Adrenal gland (tissue), 12 donors: ENCODE measurements around the gene SLC7A6. TPM values are rescaled to one million over a fixed set of nuclear protein-coding genes. Genes with fewer than 3 reads are reported as not detected.

ENCODE experiments used
- DNase-seq, 7 donors: peaks; one replicate each; pipeline ENCODE4 v3.0.0-alpha.2; 2019 to 2020
- H3K27ac ChIP-seq, 5 donors: fragments of 200-600 bp; sonication (generic) in 4 of 5; 1 replicate in 3 of 5; 2 replicates in 2 of 5; pipeline versions ENCODE4 v1.5.1 to v1.8.0; 2016 to 2020; ENCODE audit warnings: mild to moderate bottlenecking in 1 of 5
- H3K27me3 ChIP-seq: fragments of 200-600 bp; 2 replicates; pipeline ENCODE4 v1.8.0; 2021
- H3K36me3 ChIP-seq, 2 donors: fragments of 200-600 bp; replicated peaks in 1 of 2; 1 replicate in 1 of 2; 2 replicates in 1 of 2; pipeline versions ENCODE4 v1.5.1 to v1.8.0; 2018 to 2022
- H3K4me1 ChIP-seq, 2 donors: fragments of 200-600 bp; replicated peaks in 1 of 2; 1 replicate in 1 of 2; 2 replicates in 1 of 2; pipeline versions ENCODE4 v1.5.1 to v1.8.0; 2018 to 2021
- H3K4me3 ChIP-seq, 4 donors: fragments of 200-600 bp; sonication (generic) in 3 of 4; one replicate each; pipeline ENCODE4 v1.5.1; 2016 to 2018
- H3K9me3 ChIP-seq, 3 donors: fragments of 200-600 bp; sonication (generic) in 1 of 3; replicated peaks in 1 of 3; 1 replicate in 2 of 3; 2 replicates in 1 of 3; pipeline versions ENCODE4 v1.5.1 to v1.8.0; 2016 to 2021
- POLR2A ChIP-seq, 2 donors: fragments of 450-650 bp; IDR thresholded peaks; one replicate each; pipeline ENCODE4 v1.6.1; 2017; ENCODE audit warnings: antibody characterized with exemption in 2 of 2, mild to moderate bottlenecking in 2 of 2, moderate library complexity in 1 of 2
- WGBS, 4 donors: extraction: QIAGEN DNeasy Blood & Tissue Kit in 2 of 4; methylation state at CpG; one replicate each; pipeline versions ENCODE4 v1.1.5 to v1.1.7; 2013 to 2017; 5-methylcytosine and 5-hydroxymethylcytosine counted together
- intact Hi-C, 2 donors: fragments of 100-400 bp; cut with DNase I; formaldehyde crosslinking; loops; one replicate each; pipeline versions ENCODE4 v1.14.1 to v1.15.0; 2022 to 2023
- polyA plus RNA-seq, 3 donors: library from polyadenylated mRNA; stranded (reverse); fragments of 200-250 nt in 2 of 3; fragments of 350-450 nt in 1 of 3; fragmentation: Illumina TruSeq in 1 of 3; extraction: RNeasy Lipid Tissue Mini Kit (QIAGEN cat#74804) in 1 of 3; gene quantifications; one replicate each; pipeline ENCODE4 v1.2.3, GENCODE V29; 2013 to 2014
- total RNA-seq, 9 donors: library from RNA; depleted of rRNA in 4 of 9; stranded (reverse); fragments of >200 nt in 4 of 9; fragments of 120-200 nt in 1 of 9; fragmentation: NEBNext Ultra II Directional in 1 of 9; extraction: Animal tissue kit (Norgen Biotek cat#: 25700) in 1 of 9; gene quantifications; one replicate each; pipeline versions ENCODE4 v1.1.0 to v1.2.4, GENCODE V29; 2013 to 2023
- TF ChIP-seq, protein P1 (sequence below), 6 experiments: fragments of 450-650 bp in 4 of 6; fragments of 200-600 bp in 2 of 6; sonication (generic) in 1 of 6; IDR thresholded peaks; 1 replicate in 5 of 6; 2 replicates in 1 of 6; pipeline versions ENCODE4 v1.5.1 to v1.8.0; 2016 to 2021; ENCODE audit warnings: antibody characterized with exemption in 6 of 6, mild to moderate bottlenecking in 2 of 6, moderate library complexity in 1 of 6
- donor health status: healthy with polysubstance abuse.
- donor health status: Bipolar disorder and iron deficiency.
- donor health status: DM: yes; HTN: yes; CAD: no.
- donor health status: DM: no; HTN: no; CAD: no.
- donor health status: DM: no; HTN: no; CAD: no.
- donor health status: DM: yes; HTN: yes; CAD: no.

SLC7A6 gene
- total and polyA plus RNA-seq, 12 donors = 2.0 to 54.7 (median 22.0) TPM

- Histone ChIP-seq H3K4me1 (peaks cover 4 to 21% of the 10 kb centered on the region in 2 donors), H3K9me3 (no peaks in the 10 kb centered on the region), H3K27ac (no peak overlapping the region), H3K4me3 (no peak overlapping the region), H3K36me3 (peaks cover 0 to 37% of the 10 kb centered on the region in 2 donors), H3K27me3 (no peaks in the 10 kb centered on the region)
- DNase-seq = no peak
- intact Hi-C loops = no loop called here
- TF ChIP-seq, protein P1, sequence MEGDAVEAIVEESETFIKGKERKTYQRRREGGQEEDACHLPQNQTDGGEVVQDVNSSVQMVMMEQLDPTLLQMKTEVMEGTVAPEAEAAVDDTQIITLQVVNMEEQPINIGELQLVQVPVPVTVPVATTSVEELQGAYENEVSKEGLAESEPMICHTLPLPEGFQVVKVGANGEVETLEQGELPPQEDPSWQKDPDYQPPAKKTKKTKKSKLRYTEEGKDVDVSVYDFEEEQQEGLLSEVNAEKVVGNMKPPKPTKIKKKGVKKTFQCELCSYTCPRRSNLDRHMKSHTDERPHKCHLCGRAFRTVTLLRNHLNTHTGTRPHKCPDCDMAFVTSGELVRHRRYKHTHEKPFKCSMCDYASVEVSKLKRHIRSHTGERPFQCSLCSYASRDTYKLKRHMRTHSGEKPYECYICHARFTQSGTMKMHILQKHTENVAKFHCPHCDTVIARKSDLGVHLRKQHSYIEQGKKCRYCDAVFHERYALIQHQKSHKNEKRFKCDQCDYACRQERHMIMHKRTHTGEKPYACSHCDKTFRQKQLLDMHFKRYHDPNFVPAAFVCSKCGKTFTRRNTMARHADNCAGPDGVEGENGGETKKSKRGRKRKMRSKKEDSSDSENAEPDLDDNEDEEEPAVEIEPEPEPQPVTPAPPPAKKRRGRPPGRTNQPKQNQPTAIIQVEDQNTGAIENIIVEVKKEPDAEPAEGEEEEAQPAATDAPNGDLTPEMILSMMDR (IDR thresholded peaks at IDR 0.05) = no peak
- no peak for TF ChIP-seq POLR2A (IDR thresholded peaks at IDR 0.05)
- 89 to 96% (median 90%) methylated on average over 5 of the region's 5 CpGs for WGBS, 4 donors
Observed at GRCh38 chr16:68335175-68335574, 70.8 kb downstream of the SLC7A6 start.

GRCh38 chr16:68338326-68339119 is 74.2 kb downstream of the SLC7A6 start:
- intact Hi-C loops = no loop called here

GRCh38 chr16:68339214-68339613 is 74.9 kb downstream of the SLC7A6 start:
- no peak for TF ChIP-seq POLR2A (IDR thresholded peaks at IDR 0.05)
- TF ChIP-seq, protein P1 (IDR thresholded peaks at IDR 0.05) = no peak
- Histone ChIP-seq H3K4me3 (no peak overlapping the region), H3K36me3 (peaks cover 0 to 53% of the 10 kb centered on the region in 2 donors), H3K4me1 (no peaks in the 10 kb centered on the region), H3K9me3 (no peaks in the 10 kb centered on the region), H3K27ac (no peak overlapping the region), H3K27me3 (no peaks in the 10 kb centered on the region)
- no peak for DNase-seq
- WGBS, 4 donors = 90 to 94% (median 92%) methylated on average over 13 of the region's 13 CpGs
- intact Hi-C loops = no loop called here

More at GRCh38 chr16:68338326-68339119, 74.2 kb downstream of the SLC7A6 start:
- TF ChIP-seq POLR2A (IDR thresholded peaks at IDR 0.05) = no peak
- TF ChIP-seq, protein P1 (IDR thresholded peaks at IDR 0.05) = no peak
- 88 to 96% (median 93%) methylated on average over 16 of the region's 16 CpGs for WGBS, 4 donors
- Histone ChIP-seq H3K4me1 (no peaks in the 10 kb centered on the region), H3K36me3 (peaks cover 0 to 53% of the 10 kb centered on the region in 2 donors), H3K4me3 (no peak overlapping the region), H3K27me3 (no peaks in the 10 kb centered on the region), H3K27ac (no peak overlapping the region), H3K9me3 (no peaks in the 10 kb centered on the region)
- DNase-seq = no peak

DNA sequence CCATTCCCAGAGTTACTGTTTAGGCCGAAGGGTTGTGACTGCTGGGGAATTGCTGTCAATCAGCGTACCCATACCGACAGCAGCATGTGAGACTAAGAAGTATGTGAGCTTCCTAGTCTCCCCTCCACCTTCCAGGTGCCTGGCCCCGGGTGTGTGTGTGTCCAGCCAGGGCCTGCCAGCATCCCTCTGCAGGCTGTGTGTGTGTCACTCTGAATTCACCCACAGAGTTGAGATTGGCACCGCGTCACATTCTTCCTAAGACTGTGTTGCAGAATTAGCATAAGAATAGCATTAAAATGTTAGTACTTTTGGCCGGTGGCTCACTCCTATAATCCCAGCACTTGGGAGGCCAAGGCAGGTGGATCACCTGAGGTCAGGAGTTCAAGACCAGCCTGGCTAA is 78.3 kb downstream of the SLC7A6 start:
- WGBS, 4 donors = 90 to 96% (median 94%) methylated on average over 6 to 7 of the region's 7 CpGs
- peaks cover 3 to 5% of the 10 kb centered on the region in 2 donors for H3K4me1 ChIP-seq
- peaks cover 0 to 64% of the 10 kb centered on the region in 2 donors for H3K36me3 ChIP-seq
- no peaks in the 10 kb centered on the region for H3K9me3 ChIP-seq
- no peak for DNase-seq
- no peaks in the 10 kb centered on the region for H3K27me3 ChIP-seq
- TF ChIP-seq, protein P1 (IDR thresholded peaks at IDR 0.05) = no peak
- TF ChIP-seq POLR2A (IDR thresholded peaks at IDR 0.05) = no peak
- no peak overlapping the region for H3K27ac ChIP-seq
- intact Hi-C loops = no loop called here
- no peak overlapping the region for H3K4me3 ChIP-seq
